BLaER1 (cell line): ENCODE results near the gene CYB561A3.
A peak's percentile ranks its signal among the peaks of the same experiment; 100 is the strongest.

Experiments
- H3K27ac ChIP-seq: shearing (Covaris generic); formaldehyde crosslinking; 2 replicates; pipeline ENCODE4 v1.8.1; 2022
- H3K27me3 ChIP-seq: shearing (Covaris generic); formaldehyde crosslinking; 2 replicates; pipeline ENCODE4 v1.8.1; 2022
- H3K36me3 ChIP-seq: shearing (Covaris generic); formaldehyde crosslinking; 2 replicates; pipeline ENCODE4 v1.8.1; 2022
- H3K4me1 ChIP-seq: shearing (Covaris generic); formaldehyde crosslinking; 2 replicates; pipeline ENCODE4 v1.8.1; 2022
- H3K4me2 ChIP-seq: shearing (Covaris generic); formaldehyde crosslinking; 2 replicates; pipeline ENCODE4 v1.8.1; 2022
- H3K4me3 ChIP-seq: shearing (Covaris generic); formaldehyde crosslinking; 2 replicates; pipeline ENCODE4 v1.8.1; 2022
- H3K9ac ChIP-seq: shearing (Covaris generic); formaldehyde crosslinking; 2 replicates; pipeline ENCODE4 v1.8.1; 2022
- H3K9me3 ChIP-seq: shearing (Covaris generic); formaldehyde crosslinking; 2 replicates; pipeline ENCODE4 v1.8.1; 2022
- H4K20me1 ChIP-seq: shearing (Covaris generic); formaldehyde crosslinking; 2 replicates; pipeline ENCODE4 v1.8.1; 2022
- Cebpa-rat ChIP-seq: shearing (Covaris generic); IDR thresholded peaks from 2 replicates; pipeline ENCODE4 v1.8.1; 2022

The CYB561A3 gene

GRCh38 chr11:61357233-61357893 is 4.3 kb downstream of the CYB561A3 start:
- peaks cover 19% of the 10 kb centered on the region for H3K36me3 ChIP-seq
- H3K27me3 ChIP-seq, result no peaks in the 10 kb centered on the region
- no peak for TF ChIP-seq Cebpa-rat
- H3K27ac ChIP-seq, result peak overlapping the region; percentile 84
- H4K20me1 ChIP-seq, result no peaks in the 10 kb centered on the region
- peaks cover 75% of the 10 kb centered on the region for H3K4me1 ChIP-seq
- H3K4me2 ChIP-seq, result peak overlapping the region; percentile 94
- H3K4me3 ChIP-seq, result peak overlapping the region; percentile 43; the same call in 1 of the 2 replicates
- H3K9ac ChIP-seq, result peak overlapping the region; percentile 56; the same call in 1 of the 2 replicates
- no peaks in the 10 kb centered on the region for H3K9me3 ChIP-seq

GRCh38 chr11:61356706-61357105 is 5.0 kb downstream of the CYB561A3 start:
- H3K4me1 ChIP-seq, result peaks cover 75% of the 10 kb centered on the region
- peak overlapping the region; percentile 56 for H3K9ac ChIP-seq
- no peaks in the 10 kb centered on the region for H4K20me1 ChIP-seq
- peak overlapping the region; percentile 84 for H3K27ac ChIP-seq
- H3K4me3 ChIP-seq, result no peak overlapping the region
- peak overlapping the region; percentile 94 for H3K4me2 ChIP-seq
- peaks cover 25% of the 10 kb centered on the region for H3K36me3 ChIP-seq
- no peaks in the 10 kb centered on the region for H3K9me3 ChIP-seq
- no peak for TF ChIP-seq Cebpa-rat
- H3K27me3 ChIP-seq, result no peaks in the 10 kb centered on the region

- Histone ChIP-seq H3K9me3 (no peaks in the 10 kb centered on the region), H3K4me1 (peaks cover 56% of the 10 kb centered on the region), H3K9ac (peak overlapping the region; percentile 53; the same call in 1 of the 2 replicates), H3K4me2 (peak overlapping the region; percentile 66), H3K27ac (peak overlapping the region; percentile 53; the same call in 1 of the 2 replicates), H4K20me1 (no peaks in the 10 kb centered on the region), H3K36me3 (peaks cover 48% of the 10 kb centered on the region), H3K27me3 (no peaks in the 10 kb centered on the region), H3K4me3 (no peak overlapping the region)
- no peak for TF ChIP-seq Cebpa-rat
Measured at GRCh38 chr11:61354208-61354607, 7.5 kb downstream of the CYB561A3 start.

- Histone ChIP-seq H3K4me1 (peaks cover 48% of the 10 kb centered on the region), H3K27ac (peak overlapping the region; percentile 53; the same call in 1 of the 2 replicates), H3K4me2 (peak overlapping the region; percentile 66), H3K9me3 (no peaks in the 10 kb centered on the region), H3K27me3 (no peaks in the 10 kb centered on the region), H3K36me3 (peaks cover 56% of the 10 kb centered on the region), H3K4me3 (no peak overlapping the region), H3K9ac (peak overlapping the region; percentile 53), H4K20me1 (no peaks in the 10 kb centered on the region)
- no peak for TF ChIP-seq Cebpa-rat
Measured at GRCh38 chr11:61353131-61354067, 8.3 kb downstream of the CYB561A3 start.

GRCh38 chr11:61352038-61352437 is 9.6 kb downstream of the CYB561A3 start:
- TF ChIP-seq Cebpa-rat, result no peak; the same call in 1 of the 2 replicates
- H3K27ac ChIP-seq, result no peak overlapping the region
- H3K36me3 ChIP-seq, result peaks cover 70% of the 10 kb centered on the region
- no peaks in the 10 kb centered on the region for H4K20me1 ChIP-seq
- H3K9ac ChIP-seq, result no peak overlapping the region
- H3K4me1 ChIP-seq, result peaks cover 34% of the 10 kb centered on the region
- no peak overlapping the region for H3K4me3 ChIP-seq
- H3K27me3 ChIP-seq, result no peaks in the 10 kb centered on the region
- H3K9me3 ChIP-seq, result no peaks in the 10 kb centered on the region
- H3K4me2 ChIP-seq, result no peak overlapping the region

GRCh38 chr11:61350803-61351202 is 10.9 kb downstream of the CYB561A3 start:
- no peak overlapping the region for H3K4me2 ChIP-seq
- no peak overlapping the region for H3K27ac ChIP-seq
- no peaks in the 10 kb centered on the region for H3K27me3 ChIP-seq
- H3K4me1 ChIP-seq, result peaks cover 22% of the 10 kb centered on the region
- TF ChIP-seq Cebpa-rat, result no peak
- H3K36me3 ChIP-seq, result peaks cover 82% of the 10 kb centered on the region
- no peak overlapping the region for H3K4me3 ChIP-seq
- no peaks in the 10 kb centered on the region for H4K20me1 ChIP-seq
- H3K9me3 ChIP-seq, result no peaks in the 10 kb centered on the region
- H3K9ac ChIP-seq, result no peak overlapping the region

- no peak overlapping the region for H3K4me3 ChIP-seq
- H3K4me1 ChIP-seq, result peaks cover 19% of the 10 kb centered on the region
- H4K20me1 ChIP-seq, result no peaks in the 10 kb centered on the region
- H3K9ac ChIP-seq, result no peak overlapping the region
- no peak for TF ChIP-seq Cebpa-rat
- H3K27ac ChIP-seq, result no peak overlapping the region
- H3K36me3 ChIP-seq, result peaks cover 87% of the 10 kb centered on the region
- no peaks in the 10 kb centered on the region for H3K9me3 ChIP-seq
- no peaks in the 10 kb centered on the region for H3K27me3 ChIP-seq
- no peak overlapping the region for H3K4me2 ChIP-seq
Measured at GRCh38 chr11:61350336-61350735, 11.3 kb downstream of the CYB561A3 start.

- Histone ChIP-seq H3K27ac (no peak overlapping the region), H3K9ac (0 out of 2 replicates have a peak overlapping the region, but pooled peaks have one; percentile 12), H4K20me1 (no peaks in the 10 kb centered on the region), H3K36me3 (peaks cover 91% of the 10 kb centered on the region), H3K4me1 (peaks cover 19% of the 10 kb centered on the region), H3K27me3 (no peaks in the 10 kb centered on the region), H3K9me3 (no peaks in the 10 kb centered on the region), H3K4me2 (no peak overlapping the region), H3K4me3 (no peak overlapping the region)
- TF ChIP-seq Cebpa-rat, result no peak
Measured at GRCh38 chr11:61349916-61350315, 11.8 kb downstream of the CYB561A3 start.

GRCh38 chr11:61349189-61349751 is 12.4 kb downstream of the CYB561A3 start:
- TF ChIP-seq Cebpa-rat, result no peak
- Histone ChIP-seq H3K4me2 (no peak overlapping the region), H3K4me1 (peaks cover 15% of the 10 kb centered on the region), H4K20me1 (no peaks in the 10 kb centered on the region), H3K27ac (no peak overlapping the region), H3K27me3 (no peaks in the 10 kb centered on the region), H3K36me3 (peaks cover 95% of the 10 kb centered on the region), H3K9ac (no peak overlapping the region), H3K4me3 (no peak overlapping the region), H3K9me3 (no peaks in the 10 kb centered on the region)
